A673 (cell line): Measurements from ENCODE around the gene ZIC5.

Experiments used
- EZH2 ChIP-seq: fragments of 200-600 bp; sonication (generic); IDR thresholded peaks from 2 replicates; pipeline ENCODE4 v1.6.1; 2017; ENCODE audit warnings: borderline replicate concordance, low read depth, mild to moderate bottlenecking, mixed read lengths, antibody characterized with exemption, low read length; ENCODE audit not compliant: poor library complexity, severe bottlenecking
- TF ChIP-seq, protein P1 (sequence below): fragments of 300-800, 200-600 bp; sonication (generic); conservative IDR thresholded peaks from 2 replicates; pipeline ENCODE4 v1.5.1; 2017; ENCODE audit warnings: low read depth, mild to moderate bottlenecking, antibody characterized with exemption, low read length, moderate library complexity, mixed read lengths

GRCh38 chr13:100019780-100020356, 48.3 kb upstream of the ZIC5 start:
- TF ChIP-seq, protein P1, sequence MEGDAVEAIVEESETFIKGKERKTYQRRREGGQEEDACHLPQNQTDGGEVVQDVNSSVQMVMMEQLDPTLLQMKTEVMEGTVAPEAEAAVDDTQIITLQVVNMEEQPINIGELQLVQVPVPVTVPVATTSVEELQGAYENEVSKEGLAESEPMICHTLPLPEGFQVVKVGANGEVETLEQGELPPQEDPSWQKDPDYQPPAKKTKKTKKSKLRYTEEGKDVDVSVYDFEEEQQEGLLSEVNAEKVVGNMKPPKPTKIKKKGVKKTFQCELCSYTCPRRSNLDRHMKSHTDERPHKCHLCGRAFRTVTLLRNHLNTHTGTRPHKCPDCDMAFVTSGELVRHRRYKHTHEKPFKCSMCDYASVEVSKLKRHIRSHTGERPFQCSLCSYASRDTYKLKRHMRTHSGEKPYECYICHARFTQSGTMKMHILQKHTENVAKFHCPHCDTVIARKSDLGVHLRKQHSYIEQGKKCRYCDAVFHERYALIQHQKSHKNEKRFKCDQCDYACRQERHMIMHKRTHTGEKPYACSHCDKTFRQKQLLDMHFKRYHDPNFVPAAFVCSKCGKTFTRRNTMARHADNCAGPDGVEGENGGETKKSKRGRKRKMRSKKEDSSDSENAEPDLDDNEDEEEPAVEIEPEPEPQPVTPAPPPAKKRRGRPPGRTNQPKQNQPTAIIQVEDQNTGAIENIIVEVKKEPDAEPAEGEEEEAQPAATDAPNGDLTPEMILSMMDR, result no peak
- TF ChIP-seq EZH2, result no peak
